ENCODE results near the gene RORB.

DNA sequence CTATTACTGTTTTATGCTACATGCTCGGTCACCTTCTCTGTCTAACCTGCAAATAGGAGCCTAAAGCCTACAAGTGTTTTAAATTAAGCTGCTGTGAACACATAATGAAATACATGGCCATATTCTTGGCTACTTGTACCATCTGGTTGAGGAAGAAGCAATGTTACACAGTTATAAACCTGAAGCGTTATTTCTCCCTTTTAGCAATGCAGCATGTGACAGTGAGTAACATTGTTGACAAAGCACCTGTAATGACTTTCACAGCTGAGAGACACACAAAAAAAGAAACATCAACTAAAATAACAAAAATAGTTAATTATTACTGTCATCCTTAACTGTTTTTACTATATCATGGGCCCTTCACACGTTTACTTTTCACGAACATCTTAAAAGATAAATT, 146.9 kb downstream of the RORB start:
- TF ChIP-seq, protein P1, sequence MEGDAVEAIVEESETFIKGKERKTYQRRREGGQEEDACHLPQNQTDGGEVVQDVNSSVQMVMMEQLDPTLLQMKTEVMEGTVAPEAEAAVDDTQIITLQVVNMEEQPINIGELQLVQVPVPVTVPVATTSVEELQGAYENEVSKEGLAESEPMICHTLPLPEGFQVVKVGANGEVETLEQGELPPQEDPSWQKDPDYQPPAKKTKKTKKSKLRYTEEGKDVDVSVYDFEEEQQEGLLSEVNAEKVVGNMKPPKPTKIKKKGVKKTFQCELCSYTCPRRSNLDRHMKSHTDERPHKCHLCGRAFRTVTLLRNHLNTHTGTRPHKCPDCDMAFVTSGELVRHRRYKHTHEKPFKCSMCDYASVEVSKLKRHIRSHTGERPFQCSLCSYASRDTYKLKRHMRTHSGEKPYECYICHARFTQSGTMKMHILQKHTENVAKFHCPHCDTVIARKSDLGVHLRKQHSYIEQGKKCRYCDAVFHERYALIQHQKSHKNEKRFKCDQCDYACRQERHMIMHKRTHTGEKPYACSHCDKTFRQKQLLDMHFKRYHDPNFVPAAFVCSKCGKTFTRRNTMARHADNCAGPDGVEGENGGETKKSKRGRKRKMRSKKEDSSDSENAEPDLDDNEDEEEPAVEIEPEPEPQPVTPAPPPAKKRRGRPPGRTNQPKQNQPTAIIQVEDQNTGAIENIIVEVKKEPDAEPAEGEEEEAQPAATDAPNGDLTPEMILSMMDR (IDR thresholded peaks at IDR 0.05) = no peak
- TF ChIP-seq EP300 (IDR thresholded peaks at IDR 0.05) = no peak

Data from tibial nerve (tissue), 4 donors.